AG04450 (cell line): Measurements from ENCODE around the gene INO80E. TPM values are rescaled to one million over a fixed set of nuclear protein-coding genes. Genes with fewer than 3 reads are reported as not detected.

Experiments used
- CTCF ChIA-PET: fragments of 300-600, 350-600 bp; formaldehyde crosslinking; extraction: SDS; loops from one replicate; lab custom pipeline; 2022; ENCODE audit warnings: antibody characterized with exemption, inconsistent platforms; lab: Charles Lee
- POLR2A ChIA-PET: fragments of 350-600 bp; formaldehyde crosslinking; extraction: SDS; loops from one replicate; lab custom pipeline; 2021; ENCODE audit warnings: antibody characterized with exemption, inconsistent platforms; lab: Yijun Ruan, JAX
- DNase-seq: peaks from one replicate; pipeline ENCODE4 v3.0.0-alpha.2; 2011; ENCODE audit warnings: low read depth, low spot score
- H3K27ac ChIP-seq: one replicate; pipeline ENCODE4 v1.5.1; 2012; ENCODE audit warnings: low read depth, low read length, control low read depth
- H3K27me3 ChIP-seq: one replicate; pipeline ENCODE4 v1.6.0; 2012; ENCODE audit warnings: low read length; ENCODE audit not compliant: control insufficient read depth, insufficient read depth
- H3K4me3 ChIP-seq: 2 replicates; pipeline ENCODE4 v1.5.1; 2011; ENCODE audit warnings: mild to moderate bottlenecking, low read depth, low read length, control low read depth
- H3K9me3 ChIP-seq: 2 replicates; pipeline ENCODE4 v1.5.1; 2012; ENCODE audit warnings: low read length; ENCODE audit not compliant: control insufficient read depth, insufficient read depth
- CTCF ChIP-seq: IDR thresholded peaks from 2 replicates; pipeline ENCODE4 v1.5.1; 2011; ENCODE audit warnings: low read depth, low read length, control low read depth, inconsistent platforms
- polyA plus RNA-seq: library from polyadenylated mRNA; depleted of rRNA; stranded (reverse); fragments of >200 nt; gene quantifications from 2 replicates; pipeline ENCODE4 v1.2.3, GENCODE V29; 2011

INO80E gene
- polyA plus RNA-seq, 1 experiment, result 27.3 TPM

- ChIA-PET CTCF (interaction anchor here (0.5 to 1.0 kb wide), 2 partner anchors 176 to 180 kb away, joined by 3 to 4 read pairs; no protein-coding TSS in a partner anchor), POLR2A (no interaction called here)
- H3K4me3 ChIP-seq, result no peak overlapping the region
- H3K9me3 ChIP-seq, result no peaks in the 10 kb centered on the region; the same call in 1 of the 2 replicates
- no peak for DNase-seq
- no peak overlapping the region for H3K27ac ChIP-seq
- TF ChIP-seq CTCF, result no peak
- H3K27me3 ChIP-seq, result peaks cover 77% of the 10 kb centered on the region
Observed at GRCh38 chr16:30027588-30028437, 31.8 kb downstream of the INO80E start.

GRCh38 chr16:30028438-30029076 lies 32.5 kb downstream of the INO80E start:
- TF ChIP-seq CTCF, result no peak
- POLR2A ChIA-PET, result no interaction called here
- H3K27me3 ChIP-seq, result peaks cover 70% of the 10 kb centered on the region
- H3K4me3 ChIP-seq, result no peak overlapping the region
- no peak overlapping the region for H3K27ac ChIP-seq
- no peaks in the 10 kb centered on the region; the same call in 1 of the 2 replicates for H3K9me3 ChIP-seq
- CTCF ChIA-PET, result interaction anchor here (1.0 kb wide), 1 partner anchor 180 kb away, joined by 3 read pairs; no protein-coding TSS in a partner anchor
- DNase-seq, result no peak

GRCh38 chr16:30030011-30030685 lies 34.1 kb downstream of the INO80E start:
- H3K27me3 ChIP-seq, result peaks cover 64% of the 10 kb centered on the region
- H3K4me3 ChIP-seq, result no peak overlapping the region
- TF ChIP-seq CTCF, result no peak
- H3K27ac ChIP-seq, result no peak overlapping the region
- no peak for DNase-seq
- ChIA-PET CTCF (no interaction called here), POLR2A (interaction anchor here (0.6 kb wide), 1 partner anchor 86 kb away, joined by 6 read pairs; no protein-coding TSS in a partner anchor)
- no peaks in the 10 kb centered on the region; the same call in 1 of the 2 replicates for H3K9me3 ChIP-seq

GRCh38 chr16:30030841-30031413 lies 34.9 kb downstream of the INO80E start, which contains the start of gene TLCD3B:
TLCD3B (minus strand) TSS chr16:30031271; CDS start chr16:30030527, 744 bp downstream.
- Histone ChIP-seq H3K4me3 (peak within 1 kb of the TSS; percentile 17), H3K27ac (no peak within 1 kb of the TSS), H3K9me3 (no peaks in the 10 kb centered on the region; the same call in 1 of the 2 replicates), H3K27me3 (peaks cover 57% of the 10 kb centered on the region)
- no peak for DNase-seq
- ChIA-PET CTCF (interaction anchor here (0.6 to 2.6 kb wide), 8 partner anchors 11 to 330 kb away, joined by 3 to 26 read pairs (median 6); partner anchors contain the start of gene SEZ6L2), POLR2A (interaction anchor here (0.6 kb wide), 1 partner anchor 85 kb away, joined by 6 read pairs; no protein-coding TSS in a partner anchor)
- no peak for TF ChIP-seq CTCF
